ENCODE measurements around the gene PEX3. TPM values are rescaled to one million over a fixed set of nuclear protein-coding genes. Genes with fewer than 3 reads are reported as not detected.

Gene PEX3, protein sequence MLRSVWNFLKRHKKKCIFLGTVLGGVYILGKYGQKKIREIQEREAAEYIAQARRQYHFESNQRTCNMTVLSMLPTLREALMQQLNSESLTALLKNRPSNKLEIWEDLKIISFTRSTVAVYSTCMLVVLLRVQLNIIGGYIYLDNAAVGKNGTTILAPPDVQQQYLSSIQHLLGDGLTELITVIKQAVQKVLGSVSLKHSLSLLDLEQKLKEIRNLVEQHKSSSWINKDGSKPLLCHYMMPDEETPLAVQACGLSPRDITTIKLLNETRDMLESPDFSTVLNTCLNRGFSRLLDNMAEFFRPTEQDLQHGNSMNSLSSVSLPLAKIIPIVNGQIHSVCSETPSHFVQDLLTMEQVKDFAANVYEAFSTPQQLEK
- total RNA-seq (2014; rRNA removed; shearing (Covaris generic)) = 31.4 and 38.1 TPM in 2 replicates

DNA sequence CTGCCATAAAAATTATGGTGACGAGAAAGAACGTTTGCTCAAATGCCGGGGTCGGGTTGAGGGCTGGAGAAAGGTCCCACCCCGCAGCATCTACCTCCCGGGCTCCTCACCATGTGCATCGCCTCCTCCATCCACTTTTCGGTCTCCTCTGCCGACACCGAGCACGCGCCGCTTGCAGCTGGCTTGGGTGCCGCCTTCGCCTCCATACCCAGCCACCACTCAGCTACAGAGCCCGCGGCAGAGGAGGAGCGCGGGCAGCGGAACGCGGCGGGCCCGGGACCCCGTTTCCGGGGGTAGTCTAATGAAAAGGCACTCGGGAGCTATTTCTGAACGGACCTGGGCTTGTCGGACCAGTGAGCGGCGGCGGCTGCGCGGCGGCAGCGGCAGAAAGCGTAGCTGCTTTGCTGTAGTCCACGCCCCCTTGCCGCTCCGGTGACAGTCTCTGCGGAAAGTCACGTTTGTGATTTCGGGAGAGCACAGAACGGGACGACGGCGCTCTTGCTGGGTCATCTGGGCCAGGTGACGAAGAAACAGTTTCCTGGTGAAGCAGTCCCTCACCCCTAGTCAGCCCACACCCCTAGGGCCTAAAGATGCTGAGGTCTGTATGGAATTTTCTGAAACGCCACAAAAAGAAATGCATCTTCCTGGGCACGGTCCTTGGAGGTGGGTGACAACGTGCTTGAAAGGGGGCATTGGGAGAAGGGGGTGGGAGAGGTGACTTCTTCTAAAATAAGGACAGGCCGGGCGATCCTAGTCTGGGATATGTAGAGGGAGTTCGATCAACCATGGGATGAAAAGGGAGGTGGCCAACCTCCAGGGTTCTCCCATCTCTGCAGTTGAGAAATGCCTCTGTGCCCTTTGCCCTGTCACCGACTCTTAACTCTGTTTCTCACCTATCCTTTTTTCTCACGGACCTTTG lies at the start of gene PEX3, which contains the start of gene ADAT2:
Gene PEX3 (plus strand): TSS at position 353 of the 919 bp plus-strand sequence. CDS start 238 bp downstream, at position 591.
Gene ADAT2 (minus strand): TSS at position 243 of the 919 bp plus-strand sequence. CDS start 37 bp downstream, at position 206.
- peak; percentile 95 for DNase-seq (ENCODE audit: low read depth)

DNA sequence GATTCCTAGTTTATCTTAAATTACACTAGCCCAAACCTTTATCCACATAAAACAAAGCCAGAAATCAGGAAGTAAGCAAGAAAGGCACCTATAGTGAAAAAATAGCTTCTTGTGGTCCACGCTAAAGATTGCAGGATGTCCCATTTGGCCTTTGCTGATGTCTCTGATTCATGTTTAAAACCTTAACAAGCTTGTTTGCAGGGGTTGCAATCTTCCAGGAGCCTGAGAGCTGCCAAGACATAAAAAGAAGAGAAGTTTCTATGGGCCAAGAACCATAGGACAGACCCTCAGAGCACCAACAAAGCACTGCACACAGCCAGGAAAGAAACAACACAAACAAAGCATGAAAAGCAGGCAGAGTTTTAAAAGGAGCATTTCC lies 49.5 kb upstream of the PEX3 start:
- peak; percentile 40 for DNase-seq (ENCODE audit: low read depth)

DNA sequence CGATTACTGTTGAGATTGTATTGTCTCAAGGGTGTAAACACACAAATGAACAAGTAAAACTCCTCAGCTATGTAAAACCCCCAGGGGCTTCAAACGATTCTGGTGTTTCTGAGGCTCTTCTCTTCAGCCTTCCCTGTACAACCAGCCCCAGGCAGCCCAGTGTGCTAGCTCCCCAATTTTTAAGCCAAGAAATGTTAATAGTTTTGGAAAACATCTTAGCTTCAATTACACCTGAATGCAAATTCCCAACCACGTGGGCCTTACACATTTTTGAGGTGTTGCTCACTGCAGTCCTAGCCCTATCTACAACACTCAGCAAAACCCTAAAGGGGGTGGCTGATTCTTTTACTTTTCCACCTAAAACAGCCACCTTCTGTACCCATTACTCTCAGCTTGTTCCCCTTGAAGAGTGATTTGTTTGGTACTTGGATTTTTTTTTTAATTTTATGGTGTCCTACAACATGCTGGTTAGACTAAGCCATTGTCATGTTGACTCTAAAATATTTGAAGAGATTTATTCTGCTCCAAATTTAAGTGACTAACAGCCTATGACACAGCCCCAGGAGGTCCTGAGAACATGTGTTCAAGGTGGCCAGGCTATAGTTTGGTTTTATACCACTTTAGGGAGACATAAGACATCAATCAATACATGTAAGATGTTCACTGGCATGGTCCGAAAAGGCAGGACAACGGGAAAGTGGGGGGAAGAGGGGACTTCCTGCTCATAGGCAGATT lies 48.8 kb upstream of the PEX3 start:
- DNase-seq (ENCODE audit: low read depth) = peak; percentile 75

DNA sequence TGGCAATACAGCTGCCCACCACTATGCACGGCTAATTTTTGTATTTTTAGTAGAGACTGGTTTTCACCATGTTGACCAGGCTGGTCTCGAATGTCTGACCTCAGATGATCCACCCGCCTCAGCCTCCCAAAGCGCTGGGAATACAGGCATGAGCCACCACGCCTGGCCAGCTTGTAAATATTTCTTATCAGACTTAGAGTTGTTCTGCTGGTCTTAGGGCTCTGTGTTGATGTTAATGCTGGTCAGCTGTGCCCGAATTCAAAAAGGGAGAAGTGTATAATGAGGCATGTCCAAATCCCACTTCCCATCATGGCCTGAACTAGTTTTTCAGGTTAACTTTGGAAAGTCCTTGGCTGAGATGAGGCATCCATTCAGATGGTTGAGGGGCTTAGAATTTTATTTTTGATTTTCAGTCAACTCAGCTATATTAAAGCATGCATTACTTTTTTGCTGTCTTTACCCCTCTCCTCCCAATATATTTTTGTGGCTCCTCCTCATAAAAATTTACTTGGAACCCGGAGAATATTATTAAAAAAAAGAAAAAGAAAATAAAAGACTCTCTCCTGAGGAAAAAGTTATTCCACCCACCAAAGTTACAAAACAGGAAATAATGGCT lies 47.8 kb upstream of the PEX3 start:
- DNase-seq (ENCODE audit: low read depth) = no peak

DNA sequence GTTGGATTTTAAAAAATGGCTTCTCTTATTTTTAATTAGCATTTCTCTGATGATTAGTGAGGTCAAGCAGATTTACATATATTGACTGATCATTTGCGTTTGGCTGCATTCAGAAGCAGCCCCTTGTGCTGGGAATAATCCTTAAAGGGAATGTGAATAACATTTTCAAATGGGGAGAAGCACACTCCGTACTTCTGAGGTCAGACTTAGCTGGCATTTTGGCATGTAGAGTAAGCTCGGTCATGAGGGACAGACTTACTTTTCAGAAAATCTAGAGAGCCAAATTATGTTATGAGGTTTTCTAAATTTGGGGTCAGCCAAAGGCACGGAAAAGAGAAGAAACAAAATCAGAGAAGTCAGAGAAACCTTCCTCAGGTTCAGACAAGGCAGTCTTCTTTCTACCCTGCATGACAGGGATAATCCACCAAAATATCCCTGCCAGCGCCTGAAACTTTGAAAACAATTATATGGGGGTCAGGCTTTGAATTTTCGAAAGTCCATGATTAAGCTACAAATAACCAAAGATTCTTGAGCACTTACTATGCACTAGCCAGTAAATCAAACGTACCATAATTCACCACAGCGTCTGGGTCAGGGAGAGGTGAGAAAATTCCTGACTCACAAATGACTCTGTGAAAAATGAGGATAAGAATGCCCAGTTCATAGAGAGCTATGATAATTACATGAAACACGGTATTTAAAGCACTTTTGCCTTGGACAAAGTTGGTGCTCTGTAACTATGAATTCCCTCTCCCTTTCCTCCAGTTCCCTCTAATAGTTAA lies 45.0 kb upstream of the PEX3 start:
- DNase-seq (ENCODE audit: low read depth) = peak; percentile 96

DNA sequence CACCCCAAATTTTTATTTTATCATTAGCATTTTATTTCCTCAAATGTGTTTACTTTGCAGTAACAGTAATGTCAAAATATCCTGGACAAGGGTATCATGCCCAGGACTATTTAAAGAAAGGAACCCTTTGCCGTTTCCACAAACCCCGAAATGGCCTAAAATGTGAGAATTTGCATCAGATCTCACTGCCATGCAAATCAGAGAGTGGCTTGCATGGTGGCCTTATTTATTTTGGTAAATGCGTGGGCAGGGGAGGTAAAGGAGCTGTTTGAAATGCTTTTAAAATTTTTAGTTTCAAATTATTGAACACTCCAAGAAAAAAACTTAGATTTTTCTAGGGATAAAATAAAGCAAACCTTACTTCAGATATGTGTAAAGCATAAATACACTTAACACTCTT lies 43.9 kb upstream of the PEX3 start:
- no peak for DNase-seq (ENCODE audit: low read depth)

DNA sequence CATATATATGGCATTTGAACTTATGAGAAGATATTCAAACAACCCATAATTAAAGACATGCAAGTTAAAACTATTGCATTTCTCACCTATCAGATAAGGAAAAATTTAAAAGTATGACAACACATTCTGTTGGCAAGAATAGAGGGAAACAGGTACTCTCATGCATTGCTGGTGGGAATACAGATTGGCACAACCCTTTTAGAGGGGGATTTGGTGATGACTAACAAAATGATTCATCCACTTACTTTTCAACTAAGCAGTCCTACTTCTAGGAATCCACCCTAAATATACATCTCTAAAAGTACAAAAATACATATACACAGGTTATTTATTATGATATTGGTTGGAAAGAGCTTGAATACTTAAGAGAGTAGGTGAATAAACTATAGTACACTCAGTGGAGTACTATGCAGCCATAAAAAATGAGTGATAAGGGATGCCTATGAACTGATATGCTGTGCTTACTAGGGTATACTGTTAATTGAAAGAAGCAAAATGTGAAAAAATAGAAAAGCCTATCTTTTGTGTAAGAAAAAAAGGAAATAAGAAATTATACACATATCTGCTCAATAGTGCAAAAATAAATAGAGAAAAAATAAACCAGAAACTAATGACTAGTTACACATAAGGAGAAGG lies 42.3 kb upstream of the PEX3 start:
- DNase-seq (ENCODE audit: low read depth) = peak; percentile 63

DNA sequence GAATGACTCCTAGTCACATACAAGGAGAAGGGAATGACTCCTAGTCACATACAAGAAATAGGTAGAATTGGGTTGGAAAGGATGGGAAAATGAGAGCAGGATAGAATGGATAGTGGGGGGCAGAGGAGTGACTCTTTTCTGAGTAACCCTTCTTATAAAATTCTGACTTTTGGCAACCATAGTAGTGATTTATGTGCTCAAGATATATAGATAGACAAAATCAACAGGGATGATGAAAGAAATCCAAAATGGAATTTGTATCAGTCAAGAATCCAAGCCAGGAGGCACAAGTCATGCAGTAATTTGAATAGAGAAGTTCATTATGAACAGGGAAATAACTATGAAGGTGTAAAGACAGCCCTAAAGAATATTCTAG lies 41.8 kb upstream of the PEX3 start:
- peak; percentile 50 for DNase-seq (ENCODE audit: low read depth)

DNA sequence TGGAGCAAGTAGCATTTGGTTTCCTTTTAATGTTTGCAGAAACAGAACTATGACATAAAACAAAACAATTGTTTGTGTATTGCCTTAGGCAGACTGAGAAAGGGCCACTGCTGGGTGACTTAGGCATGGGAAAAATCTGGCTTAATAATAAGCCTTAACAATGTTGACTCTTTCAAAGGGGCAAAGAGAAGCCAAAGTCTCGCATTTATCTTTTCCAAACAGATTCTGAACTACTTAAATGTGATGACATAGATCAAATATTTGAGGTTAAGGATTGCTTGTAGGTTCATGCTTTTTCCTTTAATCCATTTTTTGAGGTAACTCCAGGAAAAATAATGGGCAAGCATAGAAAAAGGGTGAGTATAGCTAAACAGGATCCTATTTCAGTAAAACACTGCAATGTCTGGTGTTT lies 39.7 kb upstream of the PEX3 start:
- DNase-seq (ENCODE audit: low read depth) = peak; percentile 98

DNA sequence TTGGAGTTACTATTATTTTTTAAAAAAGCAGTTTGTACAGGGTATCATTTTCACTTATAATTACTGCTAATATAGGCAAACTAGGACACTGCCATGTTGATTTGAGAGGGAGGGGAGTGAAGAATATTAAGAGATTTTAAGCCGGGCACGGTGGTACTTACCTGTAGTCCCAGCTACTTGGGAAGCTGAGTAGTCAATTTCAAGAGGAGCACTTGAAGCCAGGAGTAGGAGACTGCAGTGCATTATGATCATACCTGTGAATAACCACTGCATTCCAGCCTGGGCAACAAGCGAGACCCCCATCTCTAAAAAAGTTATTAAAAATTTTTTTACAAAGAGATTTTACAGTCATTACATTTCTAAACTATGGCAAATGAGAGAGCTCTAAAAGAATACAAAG lies 35.8 kb upstream of the PEX3 start:
- no peak for DNase-seq (ENCODE audit: low read depth)

DNA sequence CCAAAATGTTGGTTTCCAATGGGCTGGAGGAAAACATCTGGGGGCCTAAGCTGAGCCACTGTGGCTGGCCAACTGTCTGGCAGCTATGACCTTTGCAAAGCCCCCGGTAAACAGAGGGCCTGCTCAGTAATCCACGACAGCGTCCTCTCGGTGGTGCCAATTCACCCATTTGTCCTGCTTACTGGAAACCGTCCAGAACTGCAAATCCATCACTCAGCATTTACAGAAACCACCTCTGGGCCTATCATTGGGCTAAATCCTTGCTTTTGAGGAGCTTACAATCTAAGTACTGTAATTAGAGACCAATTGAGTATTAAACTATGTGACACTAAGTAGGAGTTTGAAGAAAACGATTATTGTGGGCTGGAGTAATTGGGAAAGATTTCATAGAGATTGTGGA lies 31.1 kb upstream of the PEX3 start:
- DNase-seq (ENCODE audit: low read depth) = no peak

DNA sequence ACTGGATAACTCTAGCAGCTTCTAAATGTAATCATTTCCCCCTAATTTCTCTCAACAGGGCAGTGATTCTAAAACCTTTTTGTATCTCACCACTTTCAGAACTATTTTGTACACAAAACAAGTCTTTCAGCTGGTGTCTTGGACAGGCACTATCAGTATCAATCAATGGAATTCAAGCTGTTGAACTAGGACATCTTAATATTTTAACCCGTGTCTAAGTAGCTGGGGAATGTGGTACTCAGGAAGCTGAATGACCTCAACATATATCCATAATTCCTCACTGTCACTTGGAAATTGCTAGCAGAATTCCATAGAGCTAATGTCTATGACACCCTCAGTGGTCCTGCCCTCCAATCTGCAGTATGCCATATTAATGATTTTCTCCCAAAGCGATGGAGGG lies 24.6 kb upstream of the PEX3 start:
- no peak for DNase-seq (ENCODE audit: low read depth)

DNA sequence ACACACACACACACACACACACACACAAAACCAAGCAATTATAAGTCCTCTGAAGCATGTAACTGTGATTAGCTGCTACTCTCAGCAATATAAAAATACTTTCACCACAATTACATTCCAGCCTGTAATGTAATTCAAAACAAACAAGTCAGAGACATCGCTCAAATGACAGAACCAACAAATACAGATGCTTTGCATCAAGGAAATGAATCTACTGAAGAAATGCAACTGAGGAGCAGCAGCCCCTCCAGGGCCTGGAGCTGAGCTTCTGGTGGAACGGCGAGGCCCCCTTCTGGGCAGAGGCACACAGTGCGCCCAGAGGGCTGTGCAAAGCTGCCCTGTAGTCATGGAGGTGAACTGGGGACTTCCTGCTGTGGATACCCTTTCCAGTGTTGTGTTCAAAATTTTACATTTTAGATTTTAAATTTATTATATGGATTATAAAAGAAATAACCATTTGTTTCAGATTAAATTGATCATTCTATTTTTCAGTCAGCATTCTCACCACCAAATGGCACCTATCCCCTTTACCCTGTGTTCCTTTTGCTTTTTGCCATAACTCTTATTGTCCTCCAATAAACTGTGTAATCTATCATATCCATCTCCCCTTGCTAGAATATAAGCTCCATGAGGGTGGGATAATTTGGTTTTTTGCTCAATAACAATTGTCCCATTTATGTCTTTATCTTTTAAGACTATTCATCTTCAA lies 23.3 kb upstream of the PEX3 start:
- DNase-seq (ENCODE audit: low read depth) = peak; percentile 89

DNA sequence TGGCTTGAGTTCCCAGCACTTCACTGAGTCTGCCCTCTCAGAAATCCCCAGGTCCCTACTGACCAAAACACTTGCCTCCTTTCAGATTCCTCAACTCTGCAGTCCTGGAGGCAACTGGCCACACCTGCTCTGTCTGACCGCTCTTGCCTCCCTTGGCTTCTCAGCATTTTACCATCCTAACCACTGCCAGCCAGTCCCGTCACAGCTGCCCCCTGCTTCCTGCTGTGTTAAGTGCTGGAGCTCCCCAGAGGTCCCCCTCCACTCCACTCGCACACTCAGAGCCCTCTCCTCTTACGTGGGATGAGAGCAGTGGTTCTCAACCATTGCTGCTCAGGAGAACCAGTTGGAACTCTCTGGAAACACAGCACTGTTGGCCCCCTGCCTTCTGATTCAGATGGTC lies 20.6 kb upstream of the PEX3 start:
- no peak for DNase-seq (ENCODE audit: low read depth)

DNA sequence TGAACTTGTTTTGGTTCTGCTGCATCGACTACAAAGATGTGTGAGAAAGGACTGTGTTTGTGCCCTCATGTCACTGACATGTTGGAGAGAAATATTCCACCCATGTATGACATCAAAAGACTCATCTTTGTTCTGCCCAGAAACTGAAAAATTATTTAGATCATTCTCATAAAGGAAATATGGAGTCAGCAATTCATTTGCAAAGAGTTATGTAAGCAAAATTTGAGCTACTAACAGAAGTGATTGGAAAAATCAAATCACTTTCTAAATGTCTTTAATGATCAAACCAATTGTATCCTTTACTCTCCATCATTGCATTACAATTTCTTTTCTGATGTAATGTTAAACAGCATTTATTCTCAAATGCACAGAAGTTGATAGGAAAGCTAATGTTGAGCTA lies 19.4 kb upstream of the PEX3 start:
- DNase-seq (ENCODE audit: low read depth) = no peak

DNA sequence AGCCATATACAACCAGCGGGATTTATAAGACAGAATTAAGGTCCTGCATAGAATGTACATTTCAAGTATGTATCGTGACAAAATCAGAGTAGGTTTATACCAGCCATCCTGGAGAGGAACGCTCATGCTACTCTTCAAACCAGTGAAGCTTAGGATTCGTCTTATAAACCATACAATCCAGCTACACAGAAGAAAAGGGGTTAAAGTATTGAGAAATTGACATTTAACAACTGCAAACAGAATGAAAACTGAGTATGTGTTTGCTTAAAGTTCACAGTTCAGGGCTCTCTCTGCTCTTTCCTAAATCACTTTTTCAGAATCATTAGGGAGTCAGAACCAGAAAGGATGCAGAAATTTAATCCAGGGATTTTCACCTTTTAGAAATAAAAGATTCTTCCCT lies 18.0 kb upstream of the PEX3 start:
- no peak for DNase-seq (ENCODE audit: low read depth)

DNA sequence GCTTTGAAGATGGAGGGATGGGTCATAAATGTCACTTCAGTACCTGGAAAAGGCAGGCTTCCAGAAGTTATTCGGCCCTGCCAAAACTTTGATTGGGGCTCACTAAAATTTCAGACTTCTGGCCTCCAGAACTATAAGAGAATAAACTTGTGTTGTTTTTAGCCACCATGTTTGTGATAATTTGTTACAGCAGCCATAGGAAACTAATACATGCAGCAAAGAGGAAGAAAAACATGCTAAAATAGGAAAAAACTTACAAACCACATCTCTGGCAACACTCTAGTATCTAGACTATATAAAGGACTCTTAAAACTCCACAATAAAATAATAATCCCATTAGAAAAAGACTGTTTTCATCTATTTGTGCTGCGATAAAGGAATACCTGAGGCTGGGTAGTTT lies 9.6 kb upstream of the PEX3 start:
- no peak for DNase-seq (ENCODE audit: low read depth)

DNA sequence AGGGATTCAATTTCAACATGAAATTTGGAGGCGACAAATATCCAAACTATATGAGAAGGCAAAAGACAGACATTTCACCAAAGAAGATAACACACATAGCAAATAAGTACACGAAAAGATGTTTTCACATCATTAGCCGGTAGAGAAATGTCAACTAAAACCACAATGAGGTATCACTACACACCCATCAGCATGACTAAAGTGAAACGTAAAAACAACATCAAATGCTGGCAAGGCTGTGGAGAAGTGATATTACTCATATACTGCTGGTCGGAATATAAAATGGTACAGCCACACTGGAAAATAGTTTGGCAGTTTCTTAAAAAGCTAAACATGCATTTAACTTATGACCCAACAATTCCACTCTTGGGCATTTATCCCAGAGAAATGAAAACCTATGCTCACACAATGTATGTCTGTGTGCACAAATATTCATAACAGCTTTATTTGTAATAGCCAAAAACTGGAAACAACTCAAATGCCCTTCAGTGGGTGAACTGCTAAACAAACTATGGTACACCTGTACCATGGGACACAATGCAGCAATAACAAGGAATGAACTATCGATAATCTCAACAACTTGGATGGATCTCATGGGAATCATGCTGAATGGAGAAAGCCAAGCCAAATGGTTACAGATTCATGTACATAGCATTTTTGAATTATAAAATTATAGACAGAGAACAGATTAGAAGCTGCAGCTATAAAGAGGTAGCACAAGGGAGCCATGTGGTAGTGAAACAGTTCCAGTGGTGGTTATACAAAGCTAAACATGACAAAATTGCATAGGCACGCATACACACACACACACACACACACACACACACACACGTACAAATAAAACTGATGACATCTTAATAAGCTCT lies 8.7 kb upstream of the PEX3 start:
- DNase-seq (ENCODE audit: low read depth) = peak; percentile 71

DNA sequence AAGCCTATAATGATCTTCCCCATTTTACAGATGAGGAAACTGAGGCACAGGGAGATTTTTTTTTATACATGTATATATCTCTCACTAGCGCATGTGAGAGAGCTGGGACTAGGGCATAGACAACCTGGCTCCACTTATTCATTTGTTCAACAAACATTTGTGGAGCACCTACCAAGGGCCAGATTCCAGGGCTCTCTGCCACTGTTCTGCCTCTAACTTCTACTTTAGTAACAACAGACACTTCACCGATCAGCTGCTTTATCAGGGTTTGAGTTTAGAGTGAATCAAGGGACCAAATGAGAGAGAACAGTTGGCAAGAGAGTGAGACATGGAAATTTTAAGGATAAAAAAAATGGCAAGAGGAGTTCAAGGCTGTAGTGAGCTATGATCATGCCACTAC lies 7.5 kb upstream of the PEX3 start:
- no peak for DNase-seq (ENCODE audit: low read depth)
